Measurements from ENCODE around the gene PCDH8.

GRCh38 chr13:52797176-52797575 is 51.3 kb downstream of the PCDH8 start:
- TF ChIP-seq CTCF (IDR thresholded peaks at IDR 0.05) (no peak), POLR2A (IDR thresholded peaks at IDR 0.05) (no peak)

Measured in lower leg skin (tissue), 3 donors.